NCI-H345 treated with DMSO at 0.1 percent for 48 hours (cell line): ENCODE results near the gene KPNA6.
"Not testable (repeated sequence)": the region's sequence is repeated elsewhere in the genome, so short reads cannot be mapped to it uniquely, and the experiment has no call there.

Experiments
- DNase-seq: peaks from one replicate; lab custom pipeline; 2025; ENCODE audit not compliant: unreplicated experiment; lab: John Stamatoyannopoulos, UW

The KPNA6 gene

GRCh38 chr1:32107742-32108661, at the start of gene KPNA6:
TSS of gene KPNA6 (plus strand) at chr1:32108056. CDS start at chr1:32108131, 75 bp downstream.
- DNase-seq: peak; percentile 95

GRCh38 chr1:32060914-32061313, 46.9 kb upstream of the KPNA6 start:
- no peak for DNase-seq

DNA sequence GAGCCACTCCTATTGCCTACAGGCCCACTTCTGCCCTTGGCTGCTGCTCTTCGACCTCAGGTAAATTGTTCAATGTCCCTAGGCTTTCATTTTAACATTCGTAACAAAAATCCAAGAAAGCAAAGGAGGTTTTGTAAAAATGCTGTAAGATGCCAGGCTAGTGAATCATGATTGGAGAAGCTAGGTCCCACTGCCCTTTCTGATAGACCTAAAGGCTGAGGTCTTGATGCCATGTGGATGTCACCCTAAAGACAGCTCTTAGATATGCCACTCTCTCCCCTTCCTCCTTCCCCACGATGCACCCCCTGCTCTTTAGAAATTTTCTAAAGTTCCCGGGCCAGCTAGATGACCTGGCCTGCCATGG, 45.0 kb upstream of the KPNA6 start:
- no peak for DNase-seq

GRCh38 chr1:32063261-32063681, 44.6 kb upstream of the KPNA6 start:
- DNase-seq: peak; percentile 44

GRCh38 chr1:32065613-32066488, 42.0 kb upstream of the KPNA6 start:
- not testable (repeated sequence) for DNase-seq

DNA sequence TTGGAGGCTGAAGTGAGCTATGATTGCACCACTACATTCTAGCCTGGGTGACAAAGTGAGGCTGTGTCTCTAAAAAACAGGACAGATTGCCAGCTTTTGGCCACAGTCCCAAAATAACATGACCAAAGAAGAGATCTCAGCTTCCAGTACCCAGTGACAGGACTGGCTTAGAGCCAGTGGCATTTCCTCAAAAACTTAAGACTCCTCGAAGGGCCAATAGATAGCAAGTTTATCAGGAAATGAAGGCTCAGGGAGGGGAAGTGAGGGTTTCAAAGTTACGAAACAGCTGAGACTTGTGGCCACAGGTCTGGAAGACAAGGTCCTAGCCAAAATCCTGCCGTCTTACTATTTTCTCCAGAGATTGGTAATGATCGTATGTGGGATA, 41.4 kb upstream of the KPNA6 start:
- no peak for DNase-seq

- no peak for DNase-seq
Measured at GRCh38 chr1:32068957-32069588, 38.8 kb upstream of the KPNA6 start.

DNA sequence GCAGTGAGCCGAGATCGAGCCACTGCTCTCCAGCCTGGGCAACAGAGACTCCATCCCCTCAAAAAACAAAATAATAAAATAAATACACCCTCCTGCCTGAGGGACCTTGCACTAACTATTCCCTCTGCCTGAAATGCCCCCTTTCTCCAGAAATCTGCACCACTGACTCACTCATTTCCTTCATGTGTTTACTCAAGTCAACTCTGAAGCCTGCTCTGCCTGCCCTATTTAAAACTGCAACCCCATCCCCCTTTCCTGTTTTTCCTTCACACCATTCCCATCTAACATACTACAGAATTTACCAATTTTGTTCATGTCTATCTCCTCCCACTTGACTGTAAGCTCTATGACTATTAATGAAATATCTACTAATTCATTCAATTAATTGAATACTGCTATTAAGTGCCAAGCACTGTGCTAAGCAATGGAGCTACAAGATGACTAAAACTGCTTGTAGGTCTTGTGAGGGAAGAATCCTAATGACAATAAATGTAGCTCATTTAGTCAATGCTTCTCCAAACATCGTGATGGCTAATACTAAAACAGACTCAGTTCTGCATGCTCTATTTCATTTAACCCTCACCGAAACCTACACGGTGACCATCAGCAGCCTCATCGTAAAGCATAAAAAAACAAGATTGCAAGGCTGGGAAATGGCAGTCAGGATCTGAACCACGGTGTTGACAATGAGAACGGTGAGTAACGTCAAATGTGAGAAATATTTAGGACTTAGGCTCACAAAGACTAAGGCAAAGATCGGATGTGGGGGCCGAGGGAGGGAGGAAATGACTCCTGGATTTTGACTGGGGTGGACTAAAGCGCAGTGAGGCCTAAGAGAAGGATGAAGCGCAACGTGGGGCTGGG, 35.9 kb upstream of the KPNA6 start:
- peak; percentile 54 for DNase-seq

DNA sequence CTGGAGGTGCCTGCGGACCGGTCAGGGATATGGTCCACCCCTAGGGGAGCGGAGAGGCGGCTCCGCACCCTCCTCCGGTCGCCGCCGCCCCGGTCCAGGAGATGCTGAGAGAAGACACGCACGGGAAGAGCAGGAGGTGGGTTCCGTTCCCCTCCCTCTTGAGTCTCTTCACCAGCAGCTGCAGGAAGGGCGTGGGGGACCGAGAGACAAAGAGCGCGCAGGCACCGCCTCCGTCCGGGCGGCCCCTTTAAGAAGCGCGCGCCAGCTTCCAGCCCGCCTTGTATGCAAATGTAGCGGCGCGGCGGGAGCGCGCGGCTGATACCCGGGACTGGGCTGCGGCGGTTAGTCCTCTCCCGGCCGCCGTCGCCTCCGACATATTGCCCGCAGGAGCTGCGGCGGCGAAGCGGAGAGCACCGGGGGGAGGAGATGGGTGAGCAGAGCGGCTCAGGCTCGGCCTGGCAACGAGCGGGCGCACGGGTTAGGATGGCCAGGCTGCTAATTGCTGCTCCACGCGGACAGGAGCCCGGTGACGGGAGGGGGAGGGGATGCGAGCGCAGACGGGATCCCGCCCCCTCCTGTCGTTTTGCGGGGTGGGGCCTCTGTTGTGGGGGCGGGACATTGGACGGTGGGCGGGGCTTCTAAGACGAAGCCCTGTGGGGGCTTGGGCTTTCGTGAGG, 35.1 kb upstream of the KPNA6 start, which contains the start of gene TMEM39B:
TMEM39B (plus strand) TSS at position 318 of the 677 bp plus-strand sequence; CDS start at position 427, 109 bp downstream.
- DNase-seq: peak; percentile 93

GRCh38 chr1:32073299-32074229, 34.3 kb upstream of the KPNA6 start:
- peak; percentile 82 for DNase-seq

DNA sequence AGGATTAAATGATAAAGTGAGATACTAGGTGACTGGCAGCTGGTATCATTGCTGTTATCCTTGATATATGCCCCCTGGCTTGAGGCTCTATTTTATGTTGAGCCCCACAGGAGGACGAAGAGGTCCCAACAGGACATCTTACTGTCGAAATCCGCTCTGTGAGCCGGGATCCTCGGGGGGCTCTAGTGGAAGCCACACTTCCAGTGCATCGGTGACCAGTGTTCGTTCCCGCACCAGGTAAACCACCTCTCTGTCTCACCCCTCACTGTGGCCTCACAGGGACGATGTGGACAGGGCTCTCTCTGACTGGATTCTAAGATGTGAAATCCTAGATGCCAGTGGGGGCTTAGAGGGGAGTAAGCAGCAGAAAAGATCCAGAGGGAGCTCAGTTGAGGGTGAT, 33.0 kb upstream of the KPNA6 start:
- DNase-seq: no peak

DNA sequence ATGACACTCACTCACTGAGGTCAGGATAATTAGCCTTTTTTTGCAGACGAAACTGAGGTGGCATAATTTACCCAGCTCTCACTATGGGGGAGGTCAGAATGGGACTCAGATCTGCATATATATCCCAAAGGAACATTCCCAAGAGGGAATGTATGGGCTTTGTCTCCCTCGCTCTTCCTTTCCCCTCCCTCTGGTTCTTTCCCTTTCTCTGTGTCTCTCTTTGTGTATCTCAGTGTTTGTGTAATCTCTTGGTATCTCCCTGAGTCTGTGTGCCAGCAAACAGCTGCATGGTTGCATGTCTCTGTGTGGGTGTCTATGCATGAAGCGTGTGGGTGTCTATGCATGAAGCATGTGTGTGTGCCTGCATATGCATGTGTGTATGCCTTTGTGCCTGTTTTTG, 30.4 kb upstream of the KPNA6 start:
- DNase-seq: no peak

GRCh38 chr1:32082022-32082421, 25.8 kb upstream of the KPNA6 start:
- no peak for DNase-seq

- not testable (repeated sequence) for DNase-seq
Measured at GRCh38 chr1:32086381-32086780, 21.5 kb upstream of the KPNA6 start.

DNA sequence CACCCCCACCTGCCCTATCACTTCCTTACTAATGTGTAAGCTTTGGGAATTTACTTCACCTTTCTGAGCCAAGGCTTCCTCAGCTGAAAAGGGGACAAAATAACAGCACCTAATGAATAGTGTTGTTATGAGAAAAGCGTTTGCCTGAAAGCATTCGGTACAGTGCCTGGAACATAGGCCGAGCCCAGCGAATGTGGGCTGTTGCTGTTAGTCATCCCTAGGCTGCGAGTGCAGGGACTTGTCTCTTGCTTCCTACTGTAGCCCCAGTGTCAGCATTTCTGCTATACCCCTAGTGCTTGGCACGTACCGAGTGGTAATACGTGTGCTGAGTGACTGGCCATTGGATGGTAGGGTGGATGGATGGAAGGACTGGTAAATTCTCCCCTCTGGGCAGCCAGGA, 16.7 kb upstream of the KPNA6 start:
- DNase-seq: no peak

- no peak for DNase-seq
Measured at GRCh38 chr1:32091591-32091990, 16.3 kb upstream of the KPNA6 start.

- DNase-seq: no peak
Measured at GRCh38 chr1:32094746-32095521, 12.9 kb upstream of the KPNA6 start.

GRCh38 chr1:32099426-32099825, 8.4 kb upstream of the KPNA6 start:
- no peak for DNase-seq
